Astrocyte (in vitro differentiated cells and primary cell): ENCODE measurements around the gene ENDOV. TPM values are rescaled to one million over a fixed set of nuclear protein-coding genes. Genes with fewer than 3 reads are reported as not detected.

ENCODE experiments used
- DNase-seq: peaks from one replicate; pipeline ENCODE4 v3.0.0-alpha.2; 2010; ENCODE audit warnings: low read depth
- FAIRE-seq: peaks from 2 replicates; lab custom pipeline; 2011; peaks lifted over from hg19 to GRCh38; lab: Jason Lieb, UNC
- H2AFZ ChIP-seq: 2 replicates; pipeline ENCODE4 v1.6.0; 2012; ENCODE audit warnings: low read depth, low read length, inconsistent platforms
- H3K27ac ChIP-seq: 2 replicates; pipeline ENCODE4 v1.5.1; 2011; ENCODE audit warnings: low read depth, low read length, inconsistent platforms
- H3K27me3 ChIP-seq: 2 replicates; pipeline ENCODE4 v1.6.0; 2011; ENCODE audit warnings: low read length, inconsistent platforms; ENCODE audit not compliant: insufficient read depth
- H3K36me3 ChIP-seq: 2 replicates; pipeline ENCODE4 v1.5.1; 2011; ENCODE audit warnings: low read length, inconsistent platforms; ENCODE audit not compliant: insufficient read depth
- H3K4me1 ChIP-seq: 2 replicates; pipeline ENCODE4 v1.5.1; 2011; ENCODE audit warnings: low read length, inconsistent platforms; ENCODE audit not compliant: insufficient read depth
- H3K4me2 ChIP-seq: 2 replicates; pipeline ENCODE4 v1.6.0; 2012; ENCODE audit warnings: low read length, inconsistent platforms
- H3K4me3 ChIP-seq: 2 replicates; pipeline ENCODE4 v1.5.1; 2011; ENCODE audit warnings: low read depth, mild to moderate bottlenecking, low read length, inconsistent platforms; ENCODE audit not compliant: insufficient read depth
- H3K79me2 ChIP-seq: 2 replicates; pipeline ENCODE4 v1.6.0; 2012; ENCODE audit warnings: mild to moderate bottlenecking, low read length, inconsistent platforms; ENCODE audit not compliant: insufficient read depth
- H3K9ac ChIP-seq: 2 replicates; pipeline ENCODE4 v1.6.0; 2012; ENCODE audit warnings: mild to moderate bottlenecking, low read length, inconsistent platforms
- H3K9me3 ChIP-seq: 2 replicates; pipeline ENCODE4 v1.5.1; 2012; ENCODE audit warnings: low read depth, mild to moderate bottlenecking, low read length, inconsistent platforms; ENCODE audit not compliant: insufficient read depth
- H4K20me1 ChIP-seq: 2 replicates; pipeline ENCODE4 v1.6.0; 2012; ENCODE audit warnings: low read length, inconsistent platforms; ENCODE audit not compliant: insufficient read depth
- H3K27ac Mint-ChIP-seq: one replicate; pipeline ENCODE4 v1.8.0; 2021; ENCODE audit warnings: mild to moderate bottlenecking, mixed read lengths; ENCODE audit not compliant: unreplicated experiment
- H3K27me3 Mint-ChIP-seq: one replicate; pipeline ENCODE4 v1.8.0; 2021; ENCODE audit warnings: low read depth, mixed read lengths; ENCODE audit not compliant: unreplicated experiment
- H3K36me3 Mint-ChIP-seq: one replicate; pipeline ENCODE4 v1.8.0; 2021; ENCODE audit warnings: low read depth, mixed read lengths; ENCODE audit not compliant: unreplicated experiment
- H3K4me1 Mint-ChIP-seq: one replicate; pipeline ENCODE4 v1.8.0; 2021; ENCODE audit warnings: low read depth, mixed read lengths; ENCODE audit not compliant: unreplicated experiment
- H3K4me3 Mint-ChIP-seq: one replicate; pipeline ENCODE4 v1.8.0; 2021; ENCODE audit warnings: mild to moderate bottlenecking, moderate library complexity, mixed read lengths; ENCODE audit not compliant: unreplicated experiment
- H3K9me3 Mint-ChIP-seq: one replicate; pipeline ENCODE4 v1.8.0; 2021; ENCODE audit warnings: mild to moderate bottlenecking, mixed read lengths; ENCODE audit not compliant: unreplicated experiment
- EZH2 ChIP-seq: IDR thresholded peaks from 2 replicates; pipeline ENCODE4 v1.6.1; 2012; ENCODE audit warnings: mild to moderate bottlenecking, low read length, inconsistent platforms; ENCODE audit not compliant: insufficient read depth
- total RNA-seq: library from RNA; stranded (reverse); gene quantifications from 2 replicates; pipeline ENCODE4 v1.2.1, GENCODE V29; 2021
- TF ChIP-seq, protein P1 (sequence below): IDR thresholded peaks from 2 replicates; pipeline ENCODE4 v1.5.1; 2011; ENCODE audit warnings: low read depth, mild to moderate bottlenecking, inconsistent platforms, low read length, moderate library complexity; ENCODE audit not compliant: insufficient read depth

ENDOV gene
- total RNA-seq, 1 donor from 2014 or later: 20.7 TPM

DNA sequence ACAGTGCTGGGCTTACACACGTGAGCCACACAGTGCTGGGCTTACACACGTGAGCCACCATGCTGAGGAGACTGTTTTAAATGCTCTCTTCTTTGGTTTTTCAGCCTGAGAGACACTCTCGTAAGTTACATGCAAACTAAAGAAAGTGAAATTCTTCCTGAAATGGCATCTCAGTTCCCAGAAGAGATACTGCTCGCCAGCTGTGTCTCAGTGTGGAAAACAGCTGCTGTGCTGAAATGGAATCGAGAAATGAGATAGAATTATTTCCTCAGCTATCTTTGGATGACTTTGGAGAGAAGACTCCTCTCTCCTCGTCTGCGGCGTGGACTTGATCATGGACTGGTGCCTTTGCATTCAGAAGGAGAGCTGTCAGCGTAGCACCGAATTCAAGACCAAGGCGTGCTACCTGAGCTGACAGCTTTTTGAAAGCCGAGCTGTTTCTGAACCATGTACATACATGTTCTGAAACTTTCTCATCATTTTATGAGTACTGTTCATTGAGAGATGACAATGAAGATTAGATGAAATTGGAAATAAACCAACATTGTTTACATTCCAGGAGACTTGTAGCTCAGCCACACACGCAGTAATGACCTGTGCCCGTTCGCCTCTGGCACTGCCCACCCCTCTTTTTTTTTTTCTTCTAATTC, 21.6 kb upstream of the ENDOV start:
- Histone ChIP-seq H2AFZ (no peak overlapping the region), H4K20me1 (peaks cover 14% of the 10 kb centered on the region), H3K27ac (no peak overlapping the region), H3K79me2 (no peaks in the 10 kb centered on the region), H3K27me3 (no peaks in the 10 kb centered on the region), H3K36me3 (peaks cover 15% of the 10 kb centered on the region), H3K9ac (no peak overlapping the region), H3K4me3 (no peak overlapping the region), H3K4me1 (no peaks in the 10 kb centered on the region), H3K4me2 (no peak overlapping the region), H3K9me3 (no peaks in the 10 kb centered on the region)
- H3K4me1 Mint-ChIP-seq: peaks cover 4% of the 10 kb centered on the region
- no peak for TF ChIP-seq EZH2
- TF ChIP-seq, protein P1, sequence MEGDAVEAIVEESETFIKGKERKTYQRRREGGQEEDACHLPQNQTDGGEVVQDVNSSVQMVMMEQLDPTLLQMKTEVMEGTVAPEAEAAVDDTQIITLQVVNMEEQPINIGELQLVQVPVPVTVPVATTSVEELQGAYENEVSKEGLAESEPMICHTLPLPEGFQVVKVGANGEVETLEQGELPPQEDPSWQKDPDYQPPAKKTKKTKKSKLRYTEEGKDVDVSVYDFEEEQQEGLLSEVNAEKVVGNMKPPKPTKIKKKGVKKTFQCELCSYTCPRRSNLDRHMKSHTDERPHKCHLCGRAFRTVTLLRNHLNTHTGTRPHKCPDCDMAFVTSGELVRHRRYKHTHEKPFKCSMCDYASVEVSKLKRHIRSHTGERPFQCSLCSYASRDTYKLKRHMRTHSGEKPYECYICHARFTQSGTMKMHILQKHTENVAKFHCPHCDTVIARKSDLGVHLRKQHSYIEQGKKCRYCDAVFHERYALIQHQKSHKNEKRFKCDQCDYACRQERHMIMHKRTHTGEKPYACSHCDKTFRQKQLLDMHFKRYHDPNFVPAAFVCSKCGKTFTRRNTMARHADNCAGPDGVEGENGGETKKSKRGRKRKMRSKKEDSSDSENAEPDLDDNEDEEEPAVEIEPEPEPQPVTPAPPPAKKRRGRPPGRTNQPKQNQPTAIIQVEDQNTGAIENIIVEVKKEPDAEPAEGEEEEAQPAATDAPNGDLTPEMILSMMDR: no peak
- FAIRE-seq (no peak), DNase-seq (no peak)
- no peak overlapping the region for H3K27ac Mint-ChIP-seq
- peaks cover 10% of the 10 kb centered on the region for H3K36me3 Mint-ChIP-seq
- H3K27me3 Mint-ChIP-seq: no peaks in the 10 kb centered on the region
- no peak overlapping the region for H3K4me3 Mint-ChIP-seq
- H3K9me3 Mint-ChIP-seq: no peaks in the 10 kb centered on the region

DNA sequence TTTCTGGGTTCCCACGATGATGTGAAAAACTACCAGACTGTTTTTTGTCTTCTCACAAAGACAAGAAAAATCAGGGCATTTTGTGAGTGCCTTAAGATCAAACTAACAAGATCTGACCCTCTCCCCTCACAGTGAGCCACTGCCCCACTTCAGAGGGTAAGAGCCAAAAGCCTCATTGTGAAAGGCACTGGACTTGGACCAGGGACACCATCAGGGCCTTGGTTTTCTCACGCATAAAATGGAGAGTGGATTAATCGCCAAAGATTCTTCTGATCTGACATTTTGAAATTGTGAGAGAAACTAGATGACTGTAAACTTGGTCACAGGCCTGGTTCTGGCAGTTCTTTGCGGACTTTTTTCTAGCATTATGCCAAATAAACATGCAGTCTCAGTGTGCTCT, 21.0 kb upstream of the ENDOV start:
- H3K9me3 Mint-ChIP-seq: no peaks in the 10 kb centered on the region
- Histone ChIP-seq H3K4me2 (no peak overlapping the region), H2AFZ (no peak overlapping the region), H3K4me1 (no peaks in the 10 kb centered on the region), H3K9ac (no peak overlapping the region), H3K27me3 (no peaks in the 10 kb centered on the region), H3K36me3 (peaks cover 13% of the 10 kb centered on the region), H4K20me1 (peaks cover 14% of the 10 kb centered on the region), H3K27ac (no peak overlapping the region), H3K9me3 (no peaks in the 10 kb centered on the region), H3K79me2 (no peaks in the 10 kb centered on the region), H3K4me3 (no peak overlapping the region)
- peaks cover 5% of the 10 kb centered on the region for H3K36me3 Mint-ChIP-seq
- H3K4me1 Mint-ChIP-seq: peaks cover 4% of the 10 kb centered on the region
- FAIRE-seq (no peak), DNase-seq (no peak)
- TF ChIP-seq EZH2: no peak
- TF ChIP-seq, protein P1: no peak
- no peak overlapping the region for H3K4me3 Mint-ChIP-seq
- no peak overlapping the region for H3K27ac Mint-ChIP-seq
- no peaks in the 10 kb centered on the region for H3K27me3 Mint-ChIP-seq

DNA sequence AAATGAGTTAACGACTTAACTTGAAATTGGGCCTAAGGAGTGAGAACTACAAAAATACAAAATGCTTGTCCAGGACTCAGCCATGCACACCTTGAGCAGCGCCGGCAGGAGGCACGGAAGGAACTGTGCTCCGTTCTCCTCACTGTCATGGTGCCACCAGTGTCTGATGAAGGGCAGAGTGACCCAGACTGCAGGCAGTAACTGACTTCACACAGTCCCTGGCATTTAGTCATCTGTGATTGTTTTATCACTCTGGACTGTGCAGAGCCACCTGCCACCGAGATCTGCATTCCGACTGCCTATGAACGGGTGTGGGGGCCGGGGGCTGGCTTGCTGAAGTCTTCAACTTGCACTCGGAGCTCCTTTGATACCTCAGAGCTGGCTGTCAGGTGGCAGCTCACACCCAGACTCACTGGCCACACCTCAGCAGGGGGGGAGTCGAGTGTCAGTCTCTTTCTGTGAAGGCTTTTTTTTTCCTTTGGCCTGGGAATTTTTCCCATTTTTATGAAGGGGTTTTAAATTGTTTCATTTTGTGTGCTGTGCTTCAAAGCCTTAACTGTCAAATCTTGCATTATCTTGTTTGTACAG, 20.2 kb upstream of the ENDOV start:
- Mint-ChIP-seq H3K9me3 (no peaks in the 10 kb centered on the region), H3K4me3 (no peak overlapping the region), H3K36me3 (peaks cover 2% of the 10 kb centered on the region), H3K27ac (no peak overlapping the region), H3K27me3 (no peaks in the 10 kb centered on the region), H3K4me1 (peaks cover 4% of the 10 kb centered on the region)
- Histone ChIP-seq H3K4me3 (no peak overlapping the region), H3K4me1 (no peaks in the 10 kb centered on the region), H4K20me1 (peaks cover 14% of the 10 kb centered on the region), H3K4me2 (no peak overlapping the region), H3K27me3 (no peaks in the 10 kb centered on the region), H3K79me2 (no peaks in the 10 kb centered on the region), H2AFZ (no peak overlapping the region), H3K27ac (no peak overlapping the region), H3K9ac (no peak overlapping the region), H3K36me3 (peaks cover 9% of the 10 kb centered on the region), H3K9me3 (no peaks in the 10 kb centered on the region)
- no peak for DNase-seq
- TF ChIP-seq, protein P1: no peak
- no peak for FAIRE-seq
